Endothelial cell of umbilical vein (primary cell): ENCODE results near the gene FNBP1L. TPM values are rescaled to one million over a fixed set of nuclear protein-coding genes. Genes with fewer than 3 reads are reported as not detected.

ENCODE experiments used
- BruUV-seq: library from RNA; stranded (reverse); fragments of 400-500 nt; replicated peaks from 2 replicates; lab custom pipeline; 2021; lab: Mats Ljungman, UMichigan
- CTCF ChIA-PET: fragments of 300-600, 350-600 bp; sonication (Branson Sonifier 250); formaldehyde crosslinking; loops from one replicate; lab custom pipeline; 2021; ENCODE audit warnings: antibody characterized with exemption, inconsistent platforms; lab: Charles Lee
- POLR2A ChIA-PET: fragments of 300-600, 350-600 bp; sonication (Branson Sonifier 250); formaldehyde crosslinking; loops from one replicate; lab custom pipeline; 2021; ENCODE audit warnings: antibody characterized with exemption, inconsistent platforms; lab: Charles Lee
- DNase-seq: peaks from one replicate; pipeline ENCODE4 v3.0.0-alpha.2; 2011; ENCODE audit warnings: low read depth, low spot score
- FAIRE-seq: peaks from 2 replicates; lab custom pipeline; 2011; peaks lifted over from hg19 to GRCh38; lab: Jason Lieb, UNC
- H2AFZ ChIP-seq: 2 replicates; pipeline ENCODE4 v1.6.0; 2012; ENCODE audit warnings: low read depth, low read length, control low read depth, inconsistent platforms
- H3K27ac ChIP-seq: 2 replicates; pipeline ENCODE4 v1.5.1; 2011; ENCODE audit warnings: low read depth, mild to moderate bottlenecking, control low read depth, low read length, moderate library complexity; ENCODE audit not compliant: insufficient read depth
- H3K27me3 ChIP-seq, 2 experiments: 2 replicates each; pipeline versions ENCODE4 v1.6.0 to v1.6.1; 2011; ENCODE audit warnings: low read length in 2 of 2, mixed read lengths in 1 of 2; ENCODE audit not compliant: control insufficient read depth in 2 of 2, insufficient read depth in 2 of 2
- H3K36me3 ChIP-seq, 2 experiments: 2 replicates in 1 of 2; 3 replicates in 1 of 2; pipeline ENCODE4 v1.5.1; 2011; ENCODE audit warnings: low read length in 2 of 2, mild to moderate bottlenecking in 1 of 2, moderate library complexity in 1 of 2; ENCODE audit not compliant: control insufficient read depth in 2 of 2, insufficient read depth in 2 of 2; ENCODE audit errors: extremely low read depth in 1 of 2
- H3K4me1 ChIP-seq: 3 replicates; pipeline ENCODE4 v1.5.1; 2011; ENCODE audit warnings: mild to moderate bottlenecking, low read length; ENCODE audit not compliant: control insufficient read depth, insufficient read depth; ENCODE audit errors: extremely low read depth
- H3K4me2 ChIP-seq: 2 replicates; pipeline ENCODE4 v1.6.1; 2011; ENCODE audit warnings: low read length, control low read depth, mixed read lengths; ENCODE audit not compliant: insufficient read depth
- H3K4me3 ChIP-seq, 3 experiments: fragments of 200-600 bp in 1 of 3; sonication (generic), shearing (Covaris generic) in 1 of 3; replicated peaks in 1 of 3; 2 replicates each; pipeline ENCODE4 v1.5.1; 2011 to 2016; ENCODE audit warnings: control low read depth in 3 of 3, low read length in 3 of 3, mild to moderate bottlenecking in 2 of 3, inconsistent platforms in 1 of 3, low read depth in 1 of 3, moderate library complexity in 1 of 3; ENCODE audit not compliant: insufficient read depth in 1 of 3
- H3K79me2 ChIP-seq: 2 replicates; pipeline ENCODE4 v1.6.0; 2012; ENCODE audit warnings: low read length, inconsistent platforms; ENCODE audit not compliant: control insufficient read depth, insufficient read depth
- H3K9ac ChIP-seq: replicated peaks from 2 replicates; pipeline ENCODE3; 2011; ENCODE audit warnings: low read length, control low read depth; ENCODE audit not compliant: insufficient read depth; ENCODE audit errors: extremely low read depth
- H3K9me1 ChIP-seq: replicated peaks from 3 replicates; pipeline ENCODE4 v1.6.0; 2011; ENCODE audit warnings: mild to moderate bottlenecking, low read length; ENCODE audit not compliant: control insufficient read depth, insufficient read depth; ENCODE audit errors: extremely low read depth
- H3K9me3 ChIP-seq: replicated peaks from 2 replicates; pipeline ENCODE4 v1.5.1; 2012; ENCODE audit warnings: low read length, inconsistent platforms; ENCODE audit not compliant: control insufficient read depth, insufficient read depth
- H4K20me1 ChIP-seq: replicated peaks from 2 replicates; pipeline ENCODE3; 2011; ENCODE audit warnings: mild to moderate bottlenecking, low read length; ENCODE audit not compliant: control insufficient read depth, insufficient read depth; ENCODE audit errors: extremely low read depth
- CTCF ChIP-seq, 2 donors: IDR thresholded peaks; 1 replicate in 1 of 2; 2 replicates in 1 of 2; pipeline ENCODE4 v1.5.1; 2011; ENCODE audit warnings: low read length in 2 of 2, mild to moderate bottlenecking in 2 of 2, moderate library complexity in 2 of 2, control low read depth in 1 of 2, inconsistent platforms in 1 of 2, low read depth in 1 of 2; ENCODE audit not compliant: insufficient read depth in 1 of 2; ENCODE audit errors: extremely low read depth in 1 of 2
- FOS ChIP-seq: IDR thresholded peaks from 2 replicates; pipeline ENCODE4 v1.6.1; 2011; ENCODE audit warnings: mild to moderate bottlenecking, low read length, moderate library complexity, borderline replicate concordance; ENCODE audit not compliant: insufficient read depth
- GATA2 ChIP-seq: IDR thresholded peaks from 2 replicates; pipeline ENCODE4 v1.7.0; 2011; ENCODE audit warnings: low read depth, mild to moderate bottlenecking, moderate library complexity, mixed read lengths, low read length; ENCODE audit not compliant: insufficient read length, insufficient read depth
- JUN ChIP-seq: IDR thresholded peaks from 2 replicates; pipeline ENCODE4 v1.6.1; 2011; ENCODE audit warnings: borderline replicate concordance, low read depth; ENCODE audit not compliant: insufficient read length, insufficient read depth
- POLR2A ChIP-seq: IDR thresholded peaks from 2 replicates; pipeline ENCODE4 v1.6.1; 2012; ENCODE audit warnings: low read depth, mild to moderate bottlenecking, control low read depth, low read length
- POLR2AphosphoS5 ChIP-seq: IDR thresholded peaks from 2 replicates; pipeline ENCODE4 v1.6.1; 2012; ENCODE audit warnings: low read depth, mild to moderate bottlenecking, control low read depth, low read length, moderate library complexity; ENCODE audit not compliant: insufficient read depth
- dilution Hi-C: fragments of 300-500 bp; cut with MboI; formaldehyde crosslinking; loops from one replicate; pipeline ENCODE4 v1.15.0; 2019; ENCODE audit warnings: low sequenced_read_pairs; ENCODE audit not compliant: extremely low pct_ligation_motif_present
- intact Hi-C: fragments of 100-400 bp; cut with micrococcal nuclease; formaldehyde crosslinking; loops from one replicate; pipeline ENCODE4 v1.10.0; 2022
- polyA plus RNA-seq, 4 experiments: library from polyadenylated mRNA; depleted of rRNA in 3 of 4; stranded (reverse) in 3 of 4; unstranded in 1 of 4; fragments of >200 nt; gene quantifications; 2 replicates each; pipeline versions ENCODE4 v1.2.1 to v1.2.3, GENCODE V29; 2011 to 2012; ENCODE audit warnings: missing spikeins in 1 of 4
- total RNA-seq: library from RNA; stranded (reverse); gene quantifications from 2 replicates; pipeline ENCODE4 v1.2.3, GENCODE V29; 2021

FNBP1L gene
- total and polyA plus RNA-seq, 2 donors (not counting 3 experiments of a cell fraction or from before 2014, with no cell fraction given): 28.1 to 56.4 TPM

DNA sequence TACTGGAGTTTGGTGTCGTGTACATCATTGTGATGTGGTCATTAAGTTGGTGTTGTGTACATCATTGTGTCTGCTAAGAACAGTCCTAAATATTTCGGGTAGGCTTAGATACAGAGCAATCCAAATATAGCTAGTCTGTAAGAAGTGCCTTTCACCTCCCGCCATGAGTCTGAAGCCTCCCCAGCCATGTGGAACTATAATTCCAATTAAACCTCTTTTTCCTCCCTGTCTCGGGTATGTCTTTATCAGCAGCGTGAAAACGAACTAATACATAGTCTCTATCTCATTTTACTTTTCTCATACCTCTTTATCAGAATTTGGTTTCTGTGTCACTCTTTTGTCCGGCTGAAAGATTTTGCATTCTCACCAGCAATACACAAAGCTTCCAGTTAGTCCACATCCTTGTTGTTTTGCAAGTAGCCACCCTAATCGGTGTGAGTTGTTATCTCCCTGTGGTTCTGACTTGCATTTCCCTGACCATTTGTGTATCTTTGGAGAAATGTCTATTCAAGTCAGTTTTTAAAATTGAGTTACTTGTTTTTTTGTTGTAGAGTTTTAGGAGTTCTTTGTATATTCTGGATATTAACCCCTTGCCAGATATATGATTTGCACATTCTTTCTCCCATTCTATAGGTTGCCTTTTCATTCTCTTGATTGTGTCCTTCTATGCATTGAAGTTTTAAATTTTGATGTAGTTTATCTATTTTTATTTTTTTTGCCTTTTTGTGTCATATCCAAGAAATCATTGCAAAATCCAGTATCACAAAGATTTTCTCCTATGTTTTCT is 56.5 kb downstream of the FNBP1L start:
- dilution Hi-C loops (no loop called here), intact Hi-C loops (no loop called here)
- H3K27me3 ChIP-seq: no peaks in the 10 kb centered on the region
- H4K20me1 ChIP-seq: peaks cover 10% of the 10 kb centered on the region
- no TSS peak for BruUV-seq
- peaks cover 5% of the 10 kb centered on the region for H3K9me1 ChIP-seq
- no peak overlapping the region for H3K4me2 ChIP-seq
- CTCF ChIA-PET: no interaction called here
- DNase-seq (no peak), FAIRE-seq (no peak)
- no peaks in the 10 kb centered on the region for H3K36me3 ChIP-seq
- no peak overlapping the region for H3K4me3 ChIP-seq
- H3K27ac ChIP-seq: no peak overlapping the region
- POLR2A ChIA-PET: no interaction called here
- TF ChIP-seq POLR2AphosphoS5 (no peak), JUN (no peak), FOS (no peak), POLR2A (no peak), CTCF (IDR thresholded peaks at IDR 0.05; ENCODE audit: extremely low read depth in 1 of 2, insufficient read depth in 1 of 2, low read depth in 1 of 2, low read length in 2 of 2) (no peak), GATA2 (no peak)
- peaks cover 25% of the 10 kb centered on the region for H3K79me2 ChIP-seq
- H2AFZ ChIP-seq: no peak overlapping the region
- peaks cover 4% of the 10 kb centered on the region for H3K4me1 ChIP-seq
- H3K9me3 ChIP-seq: no peaks in the 10 kb centered on the region
- no peak overlapping the region for H3K9ac ChIP-seq
